Body of pancreas (tissue), 4 donors: ENCODE data around the gene CNPY1.

Experiments used
- CTCF ChIP-seq, 7 experiments: fragments of 450-650 bp in 4 of 7; fragments of 200-600 bp in 3 of 7; sonication (generic) in 3 of 7; IDR thresholded peaks; one replicate each; pipeline ENCODE4 v1.5.1; 2016 to 2019; ENCODE audit warnings: antibody characterized with exemption in 7 of 7
- POLR2A ChIP-seq, 3 donors: fragments of 450-650 bp; IDR thresholded peaks; one replicate each; pipeline ENCODE4 v1.6.1; 2016; ENCODE audit warnings: antibody characterized with exemption in 3 of 3, mild to moderate bottlenecking in 2 of 3

- TF ChIP-seq CTCF (IDR thresholded peaks at IDR 0.05) (no peak), POLR2A (IDR thresholded peaks at IDR 0.05) (no peak)
These were observed 37.0 kb downstream of the CNPY1 start for GRCh38 chr7:155509359-155509724.
